Small intestine (tissue), 7 donors: ENCODE data around the gene TMEM51. TPM values are rescaled to one million over a fixed set of nuclear protein-coding genes. Genes with fewer than 3 reads are reported as not detected.

Source experiments
- DNase-seq, 2 donors: peaks; one replicate each; pipeline versions ENCODE4 v3.0.0 to v3.0.0-alpha.2; 2013
- FAIRE-seq: peaks from 2 replicates; lab custom pipeline; 2012; peaks lifted over from hg19 to GRCh38; lab: Jason Lieb, UNC
- H3K27ac ChIP-seq, 3 donors: one replicate each; pipeline ENCODE4 v1.5.1; 2013; ENCODE audit warnings: low read length in 2 of 3, mild to moderate bottlenecking in 2 of 3, control low read depth in 1 of 3, inconsistent platforms in 1 of 3, low read depth in 1 of 3, moderate library complexity in 1 of 3
- H3K27me3 ChIP-seq, 3 donors: one replicate each; pipeline ENCODE4 v1.6.1; 2013; ENCODE audit warnings: low read length in 3 of 3, inconsistent platforms in 1 of 3; ENCODE audit not compliant: control insufficient read depth in 3 of 3, insufficient read depth in 3 of 3
- H3K36me3 ChIP-seq, 3 donors: one replicate each; pipeline ENCODE4 v1.6.1; 2013; ENCODE audit warnings: low read length in 3 of 3, inconsistent platforms in 1 of 3, low read depth in 1 of 3, mild to moderate bottlenecking in 1 of 3, moderate library complexity in 1 of 3; ENCODE audit not compliant: control insufficient read depth in 3 of 3, insufficient read depth in 2 of 3
- H3K4me1 ChIP-seq, 3 donors: one replicate each; pipeline ENCODE4 v1.6.1; 2013; ENCODE audit warnings: low read length in 2 of 3, inconsistent platforms in 1 of 3, low read depth in 1 of 3, mild to moderate bottlenecking in 1 of 3, moderate library complexity in 1 of 3; ENCODE audit not compliant: control insufficient read depth in 3 of 3, insufficient read depth in 2 of 3
- H3K4me3 ChIP-seq, 3 donors: one replicate each; pipeline ENCODE4 v1.5.1; 2013; ENCODE audit warnings: low read length in 3 of 3, control low read depth in 1 of 3, inconsistent platforms in 1 of 3, low read depth in 1 of 3, mild to moderate bottlenecking in 1 of 3, moderate library complexity in 1 of 3
- H3K9me3 ChIP-seq, 2 donors: one replicate each; pipeline ENCODE4 v1.6.1; 2013; ENCODE audit warnings: low read depth in 1 of 2, low read length in 1 of 2; ENCODE audit not compliant: control insufficient read depth in 2 of 2, insufficient read depth in 1 of 2
- WGBS, 3 donors: extraction: QIAGEN DNeasy Blood & Tissue Kit; methylation state at CpG; one replicate each; pipeline ENCODE4 v1.1.7; 2013; 5-methylcytosine and 5-hydroxymethylcytosine counted together
- polyA plus RNA-seq, 4 donors: library from polyadenylated mRNA; stranded (reverse) in 3 of 4; unstranded in 1 of 4; fragments of 200-250 nt in 3 of 4; fragments of 120-200 nt in 1 of 4; gene quantifications; one replicate each; pipeline versions ENCODE4 v1.2.1 to v1.2.3, GENCODE V29; 2013
- donor health status: healthy with polysubstance abuse.
- donor health status: control.
- donor health status: control.
- donor health status: Bipolar disorder and iron deficiency.
- donor health status: healthy.

The TMEM51 gene
- polyA plus RNA-seq, 4 donors = 16.3 to 44.4 (median 21.5) TPM

DNA sequence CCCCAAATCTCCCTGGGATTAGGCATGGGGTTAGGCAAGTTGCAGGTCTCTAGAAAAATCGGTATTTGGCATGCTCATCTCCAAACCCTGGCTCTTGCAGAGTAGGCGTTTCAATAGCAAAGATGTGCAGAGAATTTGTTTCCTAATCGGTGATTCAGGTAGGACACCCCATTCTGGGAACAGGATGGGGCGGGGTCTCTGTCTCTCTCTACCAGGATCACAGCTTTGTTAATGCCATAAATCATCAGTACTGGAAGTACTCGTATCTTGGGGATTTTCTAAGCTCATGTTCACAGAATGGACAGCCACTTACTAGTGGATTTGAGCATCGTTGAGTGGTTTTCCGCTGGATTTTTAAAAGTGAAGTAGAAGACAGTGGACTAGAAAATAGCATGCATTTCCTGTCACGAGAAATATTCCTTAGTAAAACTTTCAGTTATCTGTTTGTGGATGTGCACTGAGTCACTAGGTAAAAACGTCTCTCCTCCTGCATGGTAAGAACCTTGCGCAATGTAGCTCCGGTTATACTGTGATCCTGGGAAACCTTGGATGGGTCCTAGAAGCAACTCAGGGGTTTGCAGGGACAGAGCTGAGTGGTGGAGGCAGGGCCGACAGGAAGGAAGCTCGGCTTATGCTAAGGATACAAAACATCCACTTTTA lies 5.1 kb downstream of the TMEM51 start:
- Histone ChIP-seq H3K9me3 (no peaks in the 10 kb centered on the region), H3K27ac (peak overlapping the region; percentile 21 to 98 (median 47)), H3K27me3 (no peaks in the 10 kb centered on the region), H3K4me1 (peaks cover 9 to 42% (median 13%) of the 10 kb centered on the region in 3 donors), H3K4me3 (no peak overlapping the region), H3K36me3 (peaks cover 0 to 45% (median 2%) of the 10 kb centered on the region in 3 donors)
- WGBS, 3 donors = 41 to 49% (median 46%) methylated on average over 13 of the region's 13 CpGs
- FAIRE-seq = no peak
- DNase-seq = peak in 1 of 2 donors; percentile 60

DNA sequence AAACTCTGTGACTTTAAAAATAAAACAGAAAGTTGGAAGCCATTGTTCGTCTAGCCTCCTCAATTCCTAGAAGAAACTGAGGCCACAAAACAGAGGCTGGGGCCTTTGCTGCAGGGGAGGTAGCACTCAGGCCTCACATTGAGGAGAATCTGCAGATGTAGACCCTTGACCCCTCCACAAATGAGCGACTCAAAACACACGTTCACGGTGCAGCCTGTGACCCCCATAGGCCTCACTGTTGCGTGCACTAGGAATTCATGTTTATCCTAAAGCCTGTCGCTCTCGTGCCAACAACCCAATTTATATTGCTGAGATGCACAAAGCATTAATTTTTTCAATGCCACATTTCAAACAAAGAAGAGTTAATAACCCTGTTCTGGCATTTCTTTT lies 5.6 kb downstream of the TMEM51 start:
- Histone ChIP-seq H3K9me3 (no peaks in the 10 kb centered on the region), H3K4me3 (no peak overlapping the region), H3K27me3 (no peaks in the 10 kb centered on the region), H3K27ac (peak overlapping the region in 2 of 3 donors; percentile 12 to 42), H3K4me1 (peaks cover 9 to 42% (median 13%) of the 10 kb centered on the region in 3 donors), H3K36me3 (peaks cover 0 to 45% (median 2%) of the 10 kb centered on the region in 3 donors)
- WGBS, 3 donors = 32 to 40% (median 38%) methylated on average over 7 of the region's 7 CpGs
- DNase-seq (no peak), FAIRE-seq (no peak)

DNA sequence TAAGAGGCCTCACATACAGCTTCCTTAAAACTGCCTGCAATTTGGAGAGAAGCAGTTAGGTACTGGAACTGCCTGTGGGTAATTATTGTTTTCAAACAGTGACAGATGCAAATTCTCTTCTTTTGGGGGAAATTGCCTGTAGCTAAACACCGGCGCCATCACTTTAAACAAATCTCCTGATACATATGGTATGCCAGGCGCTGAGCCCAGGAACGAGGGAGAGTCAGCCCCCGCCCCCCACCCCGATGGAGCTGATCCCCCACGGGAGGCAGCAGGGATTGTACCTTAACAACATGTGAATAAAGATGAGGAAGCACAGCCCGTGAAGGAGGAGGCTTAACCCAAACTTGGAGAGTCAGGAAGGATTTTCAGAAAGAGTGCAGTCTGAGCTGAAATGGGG lies 7.1 kb downstream of the TMEM51 start:
- peaks cover 0 to 36% (median 2%) of the 10 kb centered on the region in 3 donors for H3K36me3 ChIP-seq
- H3K4me1 ChIP-seq = peaks cover 9 to 33% (median 13%) of the 10 kb centered on the region in 3 donors
- DNase-seq (no peak), FAIRE-seq (no peak)
- H3K27ac ChIP-seq = peak overlapping the region in 2 of 3 donors; percentile 11 to 17
- H3K9me3 ChIP-seq = no peaks in the 10 kb centered on the region
- 32 to 52% (median 46%) methylated on average over 8 of the region's 8 CpGs for WGBS, 3 donors
- H3K27me3 ChIP-seq = no peaks in the 10 kb centered on the region
- no peak overlapping the region for H3K4me3 ChIP-seq

DNA sequence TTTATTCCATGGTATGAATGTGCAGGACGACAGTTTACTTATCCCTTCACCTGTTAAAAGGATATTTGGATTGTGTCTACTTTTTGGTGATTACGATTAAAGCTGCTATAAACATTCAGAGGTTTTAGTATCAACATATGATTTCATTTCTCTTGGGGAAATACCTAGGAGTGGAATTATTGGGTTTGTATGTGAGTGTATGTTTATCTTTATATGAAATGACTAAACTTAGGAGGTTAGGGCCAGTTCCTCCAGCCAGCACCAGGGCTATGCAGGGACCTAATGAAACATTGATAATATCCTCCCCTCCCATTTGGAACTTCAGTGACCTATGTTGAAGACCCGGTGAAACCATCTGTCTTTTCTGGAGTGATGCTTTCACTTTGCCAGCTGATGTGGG lies 13.8 kb downstream of the TMEM51 start:
- H3K27me3 ChIP-seq = no peaks in the 10 kb centered on the region
- no peak overlapping the region for H3K27ac ChIP-seq
- WGBS, 3 donors = 39 to 47% (median 42%) methylated on average over 3 of the region's 3 CpGs
- H3K4me3 ChIP-seq = no peak overlapping the region
- DNase-seq = no peak
- peaks cover 0 to 19% (median 0%) of the 10 kb centered on the region in 3 donors for H3K36me3 ChIP-seq
- no peaks in the 10 kb centered on the region for H3K9me3 ChIP-seq
- H3K4me1 ChIP-seq = peaks cover 0 to 12% (median 4%) of the 10 kb centered on the region in 3 donors
- FAIRE-seq = no peak

DNA sequence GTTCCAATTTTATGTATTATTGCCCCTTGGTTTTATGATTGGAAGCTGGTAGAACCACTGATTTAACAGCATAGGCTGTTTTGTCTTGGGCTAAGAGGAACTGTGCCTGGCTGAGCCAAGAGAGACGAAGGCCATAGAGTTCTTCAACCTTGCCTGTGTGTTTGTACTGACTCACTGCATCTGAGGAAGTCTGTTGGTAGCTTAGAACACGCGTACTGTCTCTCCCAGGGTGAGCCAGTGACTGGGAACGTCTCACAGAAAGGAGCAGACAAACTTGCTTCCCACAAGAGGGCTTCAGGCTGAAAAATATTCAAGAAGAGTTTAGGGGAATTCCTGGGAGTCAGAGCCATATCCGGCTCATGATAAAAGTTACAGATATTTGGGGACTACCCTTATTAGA lies 14.9 kb downstream of the TMEM51 start:
- Histone ChIP-seq H3K4me1 (peaks cover 0 to 17% (median 10%) of the 10 kb centered on the region in 3 donors), H3K27me3 (no peaks in the 10 kb centered on the region), H3K4me3 (no peak overlapping the region), H3K27ac (peak overlapping the region in 1 of 3 donors; percentile 46), H3K36me3 (peaks cover 0 to 22% (median 0%) of the 10 kb centered on the region in 3 donors), H3K9me3 (no peaks in the 10 kb centered on the region)
- no peak for DNase-seq
- 36 to 43% (median 40%) methylated on average over 5 of the region's 5 CpGs for WGBS, 3 donors
- FAIRE-seq = no peak

DNA sequence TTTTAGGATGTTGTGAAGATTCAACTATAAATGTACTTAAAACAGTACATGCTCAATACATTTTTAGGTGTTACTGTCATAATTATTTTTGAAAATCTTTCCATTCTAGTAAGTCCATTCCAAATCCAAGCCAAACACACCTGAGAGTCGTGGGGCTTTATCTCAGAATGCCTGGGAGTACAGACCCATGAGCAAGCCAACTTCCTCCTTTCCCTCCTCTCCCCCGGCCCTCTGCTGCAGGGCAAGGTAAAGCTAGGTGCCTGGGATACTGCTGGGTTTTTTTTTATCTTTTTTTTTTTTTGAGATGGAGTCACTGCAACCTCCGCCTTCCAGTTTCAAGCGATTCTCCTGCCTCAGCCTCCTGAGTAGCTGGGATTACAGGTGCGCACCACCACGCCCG lies 16.5 kb downstream of the TMEM51 start:
- 73 to 85% (median 77%) methylated on average over 7 of the region's 7 CpGs for whole genome bisulfite sequencing, 3 donors
- Histone ChIP-seq H3K27me3 (no peaks in the 10 kb centered on the region), H3K36me3 (peaks cover 0 to 22% (median 0%) of the 10 kb centered on the region in 3 donors), H3K27ac (no peak overlapping the region), H3K9me3 (no peaks in the 10 kb centered on the region), H3K4me1 (peaks cover 2 to 30% (median 14%) of the 10 kb centered on the region in 3 donors), H3K4me3 (no peak overlapping the region)
- FAIRE-seq (no peak), DNase-seq (no peak)

DNA sequence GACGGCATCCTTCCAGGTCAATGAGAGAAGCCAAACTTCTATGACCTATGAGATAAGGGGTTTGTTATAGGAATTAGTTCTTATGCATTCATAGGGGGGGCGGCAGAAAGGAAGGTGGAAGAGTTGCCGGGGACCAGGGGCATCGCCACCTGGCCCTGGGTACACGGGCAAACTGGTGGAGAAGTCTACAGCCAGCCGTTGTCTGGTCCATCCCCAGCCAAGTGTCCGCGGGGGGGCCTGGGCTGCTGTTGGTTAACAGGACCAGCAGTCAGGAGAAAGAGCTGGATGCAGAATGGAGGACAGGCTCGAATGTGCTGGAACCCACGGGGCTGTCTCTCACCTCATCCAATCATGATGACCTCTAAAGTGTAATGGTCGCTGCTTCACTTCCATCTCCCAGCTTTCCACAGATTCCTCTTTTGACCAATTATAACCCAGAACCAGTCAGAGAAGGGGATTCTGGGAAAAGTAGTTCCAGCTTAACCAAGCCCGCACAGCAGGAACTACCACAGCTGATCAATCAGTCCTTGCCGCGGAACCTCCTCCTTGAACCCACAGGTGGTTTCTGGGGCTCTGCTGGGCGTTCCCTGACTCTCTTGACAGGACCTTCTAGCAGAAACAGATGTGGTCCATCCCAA lies 17.8 kb downstream of the TMEM51 start:
- Histone ChIP-seq H3K36me3 (peaks cover 0 to 23% (median 0%) of the 10 kb centered on the region in 3 donors), H3K27ac (peak overlapping the region in 2 of 3 donors; percentile 12 to 79), H3K9me3 (no peaks in the 10 kb centered on the region), H3K27me3 (no peaks in the 10 kb centered on the region), H3K4me3 (no peak overlapping the region), H3K4me1 (peaks cover 2 to 30% (median 17%) of the 10 kb centered on the region in 3 donors)
- WGBS, 3 donors = 21 to 63% (median 42%) methylated on average over 15 of the region's 15 CpGs
- DNase-seq (peak in 1 of 2 donors; percentile 71), FAIRE-seq (no peak)

DNA sequence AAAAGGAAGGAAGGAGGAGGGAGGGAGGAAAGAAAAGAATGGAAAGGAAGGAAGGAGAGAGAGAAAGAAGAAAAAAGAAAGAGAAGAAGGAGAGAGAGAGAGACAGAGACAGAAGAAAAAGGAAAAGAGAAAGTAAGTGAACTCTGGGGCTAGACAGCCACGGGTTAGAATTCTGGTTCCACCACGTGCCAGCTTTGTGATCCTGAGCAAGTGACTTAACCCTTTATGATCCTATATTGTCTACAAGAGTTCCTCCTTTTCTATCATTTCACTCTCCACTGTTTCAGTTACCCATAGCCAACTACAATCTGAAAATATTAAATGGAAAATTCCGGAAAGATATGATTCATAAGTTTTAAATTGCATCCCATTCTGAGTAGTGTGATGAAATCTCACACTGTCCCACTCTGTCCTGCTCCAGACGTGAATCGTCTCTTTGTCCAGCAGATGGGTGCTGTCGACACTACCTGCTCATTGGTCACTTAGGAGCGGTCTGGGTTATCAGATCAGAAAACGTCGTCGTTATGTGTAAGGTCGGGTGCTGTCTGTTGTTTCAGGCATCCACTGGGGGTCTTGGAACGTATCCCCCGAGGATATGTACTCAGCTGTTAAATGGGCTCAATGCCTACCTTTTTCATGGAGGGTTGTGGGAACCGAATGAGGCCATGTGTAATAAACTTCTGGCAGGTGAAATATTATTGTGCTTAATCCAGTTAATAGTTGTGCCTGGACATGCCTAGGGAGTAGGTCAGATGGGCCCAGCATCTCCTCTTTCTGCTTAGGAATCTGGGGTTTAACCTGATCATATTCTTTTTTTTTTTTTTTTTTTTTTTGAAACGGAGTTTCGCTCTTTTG lies 19.1 kb downstream of the TMEM51 start:
- 17 to 56% (median 28%) methylated on average over 16 of the region's 16 CpGs for WGBS, 3 donors
- FAIRE-seq = no peak

More for the DNA sequence above, 19.1 kb downstream of the TMEM51 start:
- Histone ChIP-seq H3K27ac (peak overlapping the region; percentile 62 to 79 (median 66)), H3K27me3 (no peaks in the 10 kb centered on the region), H3K4me1 (peaks cover 6 to 34% (median 23%) of the 10 kb centered on the region in 3 donors), H3K36me3 (peaks cover 0 to 26% (median 0%) of the 10 kb centered on the region in 3 donors), H3K9me3 (no peaks in the 10 kb centered on the region), H3K4me3 (no peak overlapping the region)
- DNase-seq = peak in 1 of 2 donors; percentile 63
